22Rv1 (cell line): ENCODE results near the gene RPAP3.

Experiments
- H3K27ac ChIP-seq: fragments of 450-650 bp; 2 replicates; pipeline ENCODE4 v1.5.1; 2017
- CTCF ChIP-seq: fragments of 450-650 bp; IDR thresholded peaks from 2 replicates; pipeline ENCODE4 v1.5.1; 2017; ENCODE audit warnings: mild to moderate bottlenecking
- ZFX ChIP-seq: fragments of 450-650 bp; IDR thresholded peaks from 2 replicates; pipeline ENCODE4 v1.6.1; 2017; ENCODE audit warnings: antibody characterized with exemption, borderline replicate concordance

RPAP3 gene

GRCh38 chr12:47616440-47616839 lies 89.4 kb downstream of the RPAP3 start:
- H3K27ac ChIP-seq = no peak overlapping the region
- TF ChIP-seq ZFX (no peak), CTCF (no peak)

GRCh38 chr12:47615711-47616110 lies 90.1 kb downstream of the RPAP3 start:
- TF ChIP-seq ZFX (no peak), CTCF (no peak)
- no peak overlapping the region for H3K27ac ChIP-seq

GRCh38 chr12:47614521-47614920 lies 91.3 kb downstream of the RPAP3 start:
- TF ChIP-seq ZFX (no peak), CTCF (no peak)
- no peak overlapping the region for H3K27ac ChIP-seq

GRCh38 chr12:47612953-47613352 lies 92.9 kb downstream of the RPAP3 start:
- H3K27ac ChIP-seq = no peak overlapping the region
- TF ChIP-seq ZFX = no peak

- no peak for TF ChIP-seq CTCF
- no peak for TF ChIP-seq ZFX
- H3K27ac ChIP-seq = no peak overlapping the region
Observed at GRCh38 chr12:47611906-47612305, 93.9 kb downstream of the RPAP3 start.
